GM13977 (cell line): ENCODE measurements around the gene MAGEA9B.
"Not testable (repeated sequence)": the region's sequence is repeated elsewhere in the genome, so short reads cannot be mapped to it uniquely, and the experiment has no call there.

Source experiments
- DNase-seq: peaks from one replicate; pipeline ENCODE4 v3.0.0; 2012; ENCODE audit warnings: low spot score
- CTCF ChIP-seq: IDR thresholded peaks from 2 replicates; pipeline ENCODE4 v1.5.1; 2012; ENCODE audit warnings: mild to moderate bottlenecking, control low read depth; ENCODE audit not compliant: insufficient read depth; ENCODE audit errors: extremely low read depth, missing control alignments
- in situ Hi-C: fragments of 300-500 bp; cut with MboI; formaldehyde crosslinking; loops from one replicate; pipeline ENCODE4 v1.12.0; 2022; ENCODE audit warnings: low sequenced_read_pairs, low pct_unique_long_range_greater_than_20kb, mixed read lengths, inconsistent platforms; ENCODE audit not compliant: unreplicated experiment

Gene MAGEA9B

GRCh38 chrX:149585631-149586030 is 1.6 kb downstream of the MAGEA9B start:
- in situ Hi-C loops, DNase-seq: not testable (repeated sequence)

GRCh38 chrX:149573456-149573855 is 13.8 kb downstream of the MAGEA9B start:
- DNase-seq, in situ Hi-C loops: not testable (repeated sequence)

DNA sequence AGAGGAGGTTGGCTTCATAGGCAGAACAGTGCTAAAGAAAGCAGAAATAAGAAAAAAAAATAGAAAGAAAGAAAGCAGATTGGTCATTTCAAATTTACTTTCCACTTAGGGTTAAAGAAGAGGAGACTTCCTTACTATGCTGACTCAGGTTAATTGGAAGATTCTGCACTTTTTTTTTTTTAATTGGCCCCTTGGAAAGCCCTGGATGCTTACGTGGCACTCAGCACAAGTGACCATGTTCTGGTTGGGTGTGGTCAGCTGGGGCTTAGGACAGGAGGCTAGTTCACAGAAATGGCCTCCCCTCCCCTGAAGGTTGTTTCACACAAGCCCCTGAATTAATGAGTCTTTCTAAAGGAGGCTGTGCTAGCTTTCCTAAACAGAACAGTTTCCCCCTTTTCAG is 14.5 kb downstream of the MAGEA9B start:
- in situ Hi-C loops: no loop called here

DNA sequence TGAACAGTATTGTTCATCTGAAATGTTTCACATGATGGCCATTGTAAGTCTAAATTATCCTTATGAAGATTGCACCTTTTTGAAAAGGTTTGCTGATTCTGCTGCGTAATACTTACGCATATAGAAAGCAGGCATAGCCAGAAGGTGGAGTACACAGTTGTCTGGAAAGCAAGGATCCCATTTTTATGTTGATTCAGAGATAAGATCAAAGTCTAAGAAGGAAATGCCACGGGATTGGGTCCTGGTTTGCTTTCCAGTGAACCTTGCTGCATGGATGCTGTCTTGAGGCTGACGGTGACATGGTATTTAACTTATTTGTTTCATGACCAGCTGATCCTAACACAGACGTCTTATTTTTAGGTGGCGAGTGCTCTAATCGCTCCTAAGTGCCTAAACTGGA is 15.5 kb downstream of the MAGEA9B start:
- no peak for TF ChIP-seq CTCF
- DNase-seq: no peak
- in situ Hi-C loops: no loop called here

More for the DNA sequence above, 14.5 kb downstream of the MAGEA9B start:
- no peak for DNase-seq
- TF ChIP-seq CTCF: no peak

DNA sequence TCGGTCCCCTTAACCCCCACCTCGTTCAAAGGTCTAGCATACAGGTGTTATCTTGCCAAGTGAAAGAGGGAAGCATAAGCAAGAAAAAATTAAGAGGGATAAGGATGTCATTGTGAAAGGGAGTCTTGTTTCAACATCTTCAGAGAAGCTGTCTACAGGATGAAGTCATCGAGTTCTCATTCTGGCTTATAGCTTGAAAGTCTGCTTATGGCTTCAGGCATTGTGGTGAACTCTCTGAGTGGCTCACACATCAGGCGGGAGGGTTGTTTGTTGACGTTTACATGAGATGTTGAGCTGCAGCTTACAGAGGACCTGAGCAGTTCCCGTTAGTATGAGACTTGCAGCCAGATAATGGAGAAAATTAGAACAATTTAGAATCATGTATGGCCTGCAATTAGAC is 16.6 kb downstream of the MAGEA9B start:
- DNase-seq: no peak
- in situ Hi-C loops: no loop called here

GRCh38 chrX:149569770-149570169 is 17.5 kb downstream of the MAGEA9B start:
- no peak for DNase-seq
- no peak for TF ChIP-seq CTCF
- in situ Hi-C loops: no loop called here

More for the DNA sequence above, 16.6 kb downstream of the MAGEA9B start:
- TF ChIP-seq CTCF: no peak

- in situ Hi-C loops: no loop called here
- DNase-seq: no peak
- TF ChIP-seq CTCF: no peak
These were observed 18.5 kb downstream of the MAGEA9B start for GRCh38 chrX:149568701-149569296.
